CD4-positive, alpha-beta T cell treated with Interleukin-17A for 4 hours (primary cell): Measurements from ENCODE around the gene ACTR8.

ENCODE experiments used
- DNase-seq: peaks from one replicate; pipeline ENCODE4 v3.0.0-alpha.2; 2020; ENCODE audit warnings: mixed read lengths

The ACTR8 gene

GRCh38 chr3:53833053-53833645 lies 48.8 kb downstream of the ACTR8 start:
- DNase-seq, result no peak

- no peak for DNase-seq
These were observed 51.0 kb downstream of the ACTR8 start for GRCh38 chr3:53830944-53831343.

GRCh38 chr3:53829605-53830004 lies 52.3 kb downstream of the ACTR8 start:
- no peak for DNase-seq

- DNase-seq, result no peak
These were observed 53.4 kb downstream of the ACTR8 start for GRCh38 chr3:53828581-53828980.

- DNase-seq, result no peak
These were observed 55.9 kb downstream of the ACTR8 start for GRCh38 chr3:53826048-53826447.

- DNase-seq, result no peak
These were observed 57.2 kb downstream of the ACTR8 start for GRCh38 chr3:53824795-53825194.

- DNase-seq, result no peak
These were observed 57.8 kb downstream of the ACTR8 start for GRCh38 chr3:53823956-53824657.

- DNase-seq, result no peak
These were observed 58.7 kb downstream of the ACTR8 start for GRCh38 chr3:53823026-53823955.

- DNase-seq, result no peak
These were observed 59.6 kb downstream of the ACTR8 start for GRCh38 chr3:53822331-53822741.

- no peak for DNase-seq
These were observed 60.3 kb downstream of the ACTR8 start for GRCh38 chr3:53821631-53822121.

- no peak for DNase-seq
These were observed 61.0 kb downstream of the ACTR8 start for GRCh38 chr3:53820756-53821580.

- no peak for DNase-seq
These were observed 61.9 kb downstream of the ACTR8 start for GRCh38 chr3:53820084-53820483.

GRCh38 chr3:53819163-53819868 lies 62.6 kb downstream of the ACTR8 start:
- DNase-seq, result no peak

- no peak for DNase-seq
These were observed 63.5 kb downstream of the ACTR8 start for GRCh38 chr3:53818221-53819162.

- DNase-seq, result no peak
These were observed 64.1 kb downstream of the ACTR8 start for GRCh38 chr3:53817809-53818208.

GRCh38 chr3:53817211-53817610 lies 64.7 kb downstream of the ACTR8 start:
- no peak for DNase-seq
